Endothelial cell of umbilical vein (primary cell): ENCODE data around the gene KCNA3. TPM values are rescaled to one million over a fixed set of nuclear protein-coding genes. Genes with fewer than 3 reads are reported as not detected.

Experiments used
- BruUV-seq: library from RNA; stranded (reverse); fragments of 400-500 nt; replicated peaks from 2 replicates; lab custom pipeline; 2021; lab: Mats Ljungman, UMichigan
- CTCF ChIA-PET: fragments of 300-600, 350-600 bp; sonication (Branson Sonifier 250); formaldehyde crosslinking; loops from one replicate; lab custom pipeline; 2021; ENCODE audit warnings: antibody characterized with exemption, inconsistent platforms; lab: Charles Lee
- POLR2A ChIA-PET: fragments of 300-600, 350-600 bp; sonication (Branson Sonifier 250); formaldehyde crosslinking; loops from one replicate; lab custom pipeline; 2021; ENCODE audit warnings: antibody characterized with exemption, inconsistent platforms; lab: Charles Lee
- DNase-seq: peaks from one replicate; pipeline ENCODE4 v3.0.0-alpha.2; 2011; ENCODE audit warnings: low read depth, low spot score
- FAIRE-seq: peaks from 2 replicates; lab custom pipeline; 2011; peaks lifted over from hg19 to GRCh38; lab: Jason Lieb, UNC
- H2AFZ ChIP-seq: 2 replicates; pipeline ENCODE4 v1.6.0; 2012; ENCODE audit warnings: low read depth, low read length, control low read depth, inconsistent platforms
- H3K27ac ChIP-seq: 2 replicates; pipeline ENCODE4 v1.5.1; 2011; ENCODE audit warnings: low read depth, mild to moderate bottlenecking, control low read depth, low read length, moderate library complexity; ENCODE audit not compliant: insufficient read depth
- H3K27me3 ChIP-seq, 2 experiments: 2 replicates each; pipeline versions ENCODE4 v1.6.0 to v1.6.1; 2011; ENCODE audit warnings: low read length in 2 of 2, mixed read lengths in 1 of 2; ENCODE audit not compliant: control insufficient read depth in 2 of 2, insufficient read depth in 2 of 2
- H3K36me3 ChIP-seq, 2 experiments: 2 replicates in 1 of 2; 3 replicates in 1 of 2; pipeline ENCODE4 v1.5.1; 2011; ENCODE audit warnings: low read length in 2 of 2, mild to moderate bottlenecking in 1 of 2, moderate library complexity in 1 of 2; ENCODE audit not compliant: control insufficient read depth in 2 of 2, insufficient read depth in 2 of 2; ENCODE audit errors: extremely low read depth in 1 of 2
- H3K4me1 ChIP-seq: 3 replicates; pipeline ENCODE4 v1.5.1; 2011; ENCODE audit warnings: mild to moderate bottlenecking, low read length; ENCODE audit not compliant: control insufficient read depth, insufficient read depth; ENCODE audit errors: extremely low read depth
- H3K4me2 ChIP-seq: 2 replicates; pipeline ENCODE4 v1.6.1; 2011; ENCODE audit warnings: low read length, control low read depth, mixed read lengths; ENCODE audit not compliant: insufficient read depth
- H3K4me3 ChIP-seq, 3 experiments: fragments of 200-600 bp in 1 of 3; sonication (generic), shearing (Covaris generic) in 1 of 3; replicated peaks in 1 of 3; 2 replicates each; pipeline ENCODE4 v1.5.1; 2011 to 2016; ENCODE audit warnings: control low read depth in 3 of 3, low read length in 3 of 3, mild to moderate bottlenecking in 2 of 3, inconsistent platforms in 1 of 3, low read depth in 1 of 3, moderate library complexity in 1 of 3; ENCODE audit not compliant: insufficient read depth in 1 of 3
- H3K79me2 ChIP-seq: 2 replicates; pipeline ENCODE4 v1.6.0; 2012; ENCODE audit warnings: low read length, inconsistent platforms; ENCODE audit not compliant: control insufficient read depth, insufficient read depth
- H3K9ac ChIP-seq: replicated peaks from 2 replicates; pipeline ENCODE3; 2011; ENCODE audit warnings: low read length, control low read depth; ENCODE audit not compliant: insufficient read depth; ENCODE audit errors: extremely low read depth
- H3K9me1 ChIP-seq: replicated peaks from 3 replicates; pipeline ENCODE4 v1.6.0; 2011; ENCODE audit warnings: mild to moderate bottlenecking, low read length; ENCODE audit not compliant: control insufficient read depth, insufficient read depth; ENCODE audit errors: extremely low read depth
- H3K9me3 ChIP-seq: replicated peaks from 2 replicates; pipeline ENCODE4 v1.5.1; 2012; ENCODE audit warnings: low read length, inconsistent platforms; ENCODE audit not compliant: control insufficient read depth, insufficient read depth
- H4K20me1 ChIP-seq: replicated peaks from 2 replicates; pipeline ENCODE3; 2011; ENCODE audit warnings: mild to moderate bottlenecking, low read length; ENCODE audit not compliant: control insufficient read depth, insufficient read depth; ENCODE audit errors: extremely low read depth
- EZH2 ChIP-seq: IDR thresholded peaks from 2 replicates; pipeline ENCODE4 v1.6.1; 2012; ENCODE audit warnings: borderline replicate concordance, low read depth, mild to moderate bottlenecking, moderate library complexity, low read length, inconsistent platforms; ENCODE audit not compliant: severe bottlenecking
- FOS ChIP-seq: IDR thresholded peaks from 2 replicates; pipeline ENCODE4 v1.6.1; 2011; ENCODE audit warnings: mild to moderate bottlenecking, low read length, moderate library complexity, borderline replicate concordance; ENCODE audit not compliant: insufficient read depth
- GATA2 ChIP-seq: IDR thresholded peaks from 2 replicates; pipeline ENCODE4 v1.7.0; 2011; ENCODE audit warnings: low read depth, mild to moderate bottlenecking, moderate library complexity, mixed read lengths, low read length; ENCODE audit not compliant: insufficient read length, insufficient read depth
- JUN ChIP-seq: IDR thresholded peaks from 2 replicates; pipeline ENCODE4 v1.6.1; 2011; ENCODE audit warnings: borderline replicate concordance, low read depth; ENCODE audit not compliant: insufficient read length, insufficient read depth
- MYC ChIP-seq: IDR thresholded peaks from one replicate; pipeline ENCODE4 v1.6.1; 2011; ENCODE audit warnings: mild to moderate bottlenecking, low read depth, low read length
- POLR2A ChIP-seq: IDR thresholded peaks from 2 replicates; pipeline ENCODE4 v1.6.1; 2012; ENCODE audit warnings: low read depth, mild to moderate bottlenecking, control low read depth, low read length
- POLR2AphosphoS5 ChIP-seq: IDR thresholded peaks from 2 replicates; pipeline ENCODE4 v1.6.1; 2012; ENCODE audit warnings: low read depth, mild to moderate bottlenecking, control low read depth, low read length, moderate library complexity; ENCODE audit not compliant: insufficient read depth
- dilution Hi-C: fragments of 300-500 bp; cut with MboI; formaldehyde crosslinking; loops from one replicate; pipeline ENCODE4 v1.15.0; 2019; ENCODE audit warnings: low sequenced_read_pairs; ENCODE audit not compliant: extremely low pct_ligation_motif_present
- intact Hi-C: fragments of 100-400 bp; cut with micrococcal nuclease; formaldehyde crosslinking; loops from one replicate; pipeline ENCODE4 v1.10.0; 2022
- polyA plus RNA-seq, 4 experiments: library from polyadenylated mRNA; depleted of rRNA in 3 of 4; stranded (reverse) in 3 of 4; unstranded in 1 of 4; fragments of >200 nt; gene quantifications; 2 replicates each; pipeline versions ENCODE4 v1.2.1 to v1.2.3, GENCODE V29; 2011 to 2012; ENCODE audit warnings: missing spikeins in 1 of 4
- total RNA-seq: library from RNA; stranded (reverse); gene quantifications from 2 replicates; pipeline ENCODE4 v1.2.3, GENCODE V29; 2021
- TF ChIP-seq, protein P1 (sequence below): IDR thresholded peaks from 2 replicates; pipeline ENCODE4 v1.6.1; 2011; ENCODE audit not compliant: insufficient read depth, insufficient read length
- TF ChIP-seq, protein P2 (sequence below), 2 donors: IDR thresholded peaks; 1 replicate in 1 of 2; 2 replicates in 1 of 2; pipeline ENCODE4 v1.5.1; 2011; ENCODE audit warnings: low read length in 2 of 2, mild to moderate bottlenecking in 2 of 2, moderate library complexity in 2 of 2, control low read depth in 1 of 2, inconsistent platforms in 1 of 2, low read depth in 1 of 2; ENCODE audit not compliant: insufficient read depth in 1 of 2; ENCODE audit errors: extremely low read depth in 1 of 2

The KCNA3 gene
- total and polyA plus RNA-seq, 2 donors (not counting 3 experiments of a cell fraction or from before 2014, with no cell fraction given) = not detected

DNA sequence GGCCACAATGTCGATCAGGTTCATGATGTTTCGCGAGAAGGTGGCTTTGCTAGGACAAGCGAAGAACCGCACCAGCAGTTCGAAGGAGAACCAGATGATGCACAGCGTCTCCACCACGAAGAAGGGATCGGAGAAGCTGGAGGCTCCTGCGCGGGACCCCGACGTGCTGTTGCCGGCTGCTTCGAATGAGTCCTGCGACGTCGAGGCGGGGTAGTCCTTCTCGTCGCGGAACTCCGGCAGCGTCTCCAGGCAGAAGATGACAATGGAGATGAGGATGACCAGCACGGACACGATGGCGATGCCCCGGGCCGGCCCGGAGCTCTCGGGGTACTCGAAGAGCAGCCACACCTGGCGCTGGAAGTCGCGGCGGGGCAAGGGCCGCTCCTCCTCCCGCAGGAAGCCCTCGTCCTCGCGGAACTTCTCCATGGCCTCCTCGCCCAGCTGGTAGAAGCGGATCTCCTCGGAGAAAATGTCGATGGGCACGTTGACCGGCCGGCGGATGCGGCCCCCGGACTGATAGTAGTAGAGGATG is 869 bp downstream of the KCNA3 start:
- H3K9me3 ChIP-seq = no peaks in the 10 kb centered on the region
- no peak overlapping the region for H3K4me3 ChIP-seq
- TF ChIP-seq POLR2AphosphoS5 (no peak), POLR2A (no peak), MYC (no peak), GATA2 (no peak), FOS (no peak), JUN (no peak)
- TF ChIP-seq, protein P1, sequence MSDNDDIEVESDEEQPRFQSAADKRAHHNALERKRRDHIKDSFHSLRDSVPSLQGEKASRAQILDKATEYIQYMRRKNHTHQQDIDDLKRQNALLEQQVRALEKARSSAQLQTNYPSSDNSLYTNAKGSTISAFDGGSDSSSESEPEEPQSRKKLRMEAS = no peak
- peaks cover 35 to 63% of the 10 kb centered on the region in 2 experiments for H3K27me3 ChIP-seq
- dilution Hi-C loops = no loop called here
- intact Hi-C loops = no loop called here
- H3K9ac ChIP-seq = no peak overlapping the region
- no peaks in the 10 kb centered on the region for H4K20me1 ChIP-seq
- H3K4me2 ChIP-seq = no peak overlapping the region
- POLR2A ChIA-PET = no interaction called here
- DNase-seq = no peak
- FAIRE-seq = no peak
- CTCF ChIA-PET = no interaction called here
- no peak overlapping the region for H2AFZ ChIP-seq
- no peaks in the 10 kb centered on the region for H3K36me3 ChIP-seq
- peaks cover 2% of the 10 kb centered on the region for H3K4me1 ChIP-seq
- no peaks in the 10 kb centered on the region for H3K9me1 ChIP-seq
- H3K27ac ChIP-seq = no peak overlapping the region
- no peaks in the 10 kb centered on the region for H3K79me2 ChIP-seq
- BruUV-seq = no TSS peak

DNA sequence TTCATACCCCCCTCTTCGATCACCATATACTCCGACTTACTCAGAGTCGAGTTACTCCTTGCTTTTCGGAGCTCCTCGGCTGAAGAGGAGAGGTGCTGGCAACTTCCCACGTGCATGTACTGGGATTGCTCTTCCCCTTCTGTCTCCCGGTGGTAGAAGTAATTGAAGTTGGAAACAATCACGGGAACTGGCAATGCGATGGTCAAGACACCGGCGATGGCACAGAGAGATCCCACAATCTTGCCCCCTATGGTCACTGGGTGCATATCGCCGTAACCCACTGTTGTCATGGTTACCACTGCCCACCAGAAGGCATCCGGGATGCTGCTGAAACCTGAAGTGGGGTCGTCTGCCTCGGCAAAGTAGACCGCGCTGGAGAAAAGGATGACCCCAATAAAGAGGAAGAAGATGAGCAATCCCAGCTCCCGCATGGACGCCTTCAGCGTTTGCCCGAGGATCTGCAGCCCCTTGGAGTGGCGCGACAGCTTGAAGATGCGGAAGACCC is 1.5 kb downstream of the KCNA3 start:
- no peaks in the 10 kb centered on the region for H3K9me1 ChIP-seq
- peaks cover 2% of the 10 kb centered on the region for H3K4me1 ChIP-seq
- intact Hi-C loops = no loop called here
- H3K27ac ChIP-seq = no peak overlapping the region
- no peak overlapping the region for H3K9ac ChIP-seq
- CTCF ChIA-PET = no interaction called here
- H3K79me2 ChIP-seq = no peaks in the 10 kb centered on the region
- no peaks in the 10 kb centered on the region for H3K36me3 ChIP-seq
- no TSS peak for BruUV-seq
- H3K4me2 ChIP-seq = no peak overlapping the region
- no peak overlapping the region for H2AFZ ChIP-seq
- POLR2A ChIA-PET = no interaction called here
- dilution Hi-C loops = no loop called here
- H3K4me3 ChIP-seq = no peak overlapping the region
- peaks cover 35 to 63% of the 10 kb centered on the region in 2 experiments for H3K27me3 ChIP-seq
- no peaks in the 10 kb centered on the region for H3K9me3 ChIP-seq
- FAIRE-seq (no peak), DNase-seq (no peak)
- TF ChIP-seq MYC (no peak), POLR2A (no peak), GATA2 (no peak), JUN (no peak), EZH2 (no peak), POLR2AphosphoS5 (no peak), FOS (no peak)
- TF ChIP-seq, protein P2, sequence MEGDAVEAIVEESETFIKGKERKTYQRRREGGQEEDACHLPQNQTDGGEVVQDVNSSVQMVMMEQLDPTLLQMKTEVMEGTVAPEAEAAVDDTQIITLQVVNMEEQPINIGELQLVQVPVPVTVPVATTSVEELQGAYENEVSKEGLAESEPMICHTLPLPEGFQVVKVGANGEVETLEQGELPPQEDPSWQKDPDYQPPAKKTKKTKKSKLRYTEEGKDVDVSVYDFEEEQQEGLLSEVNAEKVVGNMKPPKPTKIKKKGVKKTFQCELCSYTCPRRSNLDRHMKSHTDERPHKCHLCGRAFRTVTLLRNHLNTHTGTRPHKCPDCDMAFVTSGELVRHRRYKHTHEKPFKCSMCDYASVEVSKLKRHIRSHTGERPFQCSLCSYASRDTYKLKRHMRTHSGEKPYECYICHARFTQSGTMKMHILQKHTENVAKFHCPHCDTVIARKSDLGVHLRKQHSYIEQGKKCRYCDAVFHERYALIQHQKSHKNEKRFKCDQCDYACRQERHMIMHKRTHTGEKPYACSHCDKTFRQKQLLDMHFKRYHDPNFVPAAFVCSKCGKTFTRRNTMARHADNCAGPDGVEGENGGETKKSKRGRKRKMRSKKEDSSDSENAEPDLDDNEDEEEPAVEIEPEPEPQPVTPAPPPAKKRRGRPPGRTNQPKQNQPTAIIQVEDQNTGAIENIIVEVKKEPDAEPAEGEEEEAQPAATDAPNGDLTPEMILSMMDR (IDR thresholded peaks at IDR 0.05; ENCODE audit: extremely low read depth in 1 of 2, insufficient read depth in 1 of 2, low read depth in 1 of 2, low read length in 2 of 2) = no peak
- TF ChIP-seq, protein P1 = no peak
- no peaks in the 10 kb centered on the region for H4K20me1 ChIP-seq
